ENCODE results near the gene CDC34.
A peak's percentile ranks its signal among the peaks of the same experiment; 100 is the strongest.

Gene CDC34

DNA sequence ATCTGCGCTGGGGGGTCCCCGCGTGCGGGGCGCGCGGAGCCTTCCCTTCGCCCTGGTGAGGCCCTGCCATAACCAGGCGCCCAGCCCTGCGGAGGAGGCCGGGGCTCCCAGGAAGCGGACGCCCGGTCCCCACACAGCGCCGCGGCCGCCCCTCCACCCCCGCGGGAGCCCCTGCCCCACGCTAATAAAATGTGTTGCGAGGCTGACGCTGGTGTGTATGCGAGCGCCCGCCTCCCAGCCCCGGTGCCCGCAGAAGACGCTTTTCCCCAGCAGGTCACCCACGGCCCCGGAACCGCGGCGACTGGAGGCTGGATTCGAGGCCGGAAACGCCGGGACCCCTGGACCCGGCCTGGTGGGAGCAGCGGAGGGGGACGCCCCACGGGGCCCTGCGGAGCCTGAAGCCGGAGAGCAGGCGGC lies 12.1 kb upstream of the CDC34 start:
- no peak for DNase-seq (ENCODE audit: low read depth in 2 of 3, low spot score in 2 of 3)

- no peak for DNase-seq (ENCODE audit: low read depth in 2 of 3, low spot score in 2 of 3)
These were observed 8.8 kb upstream of the CDC34 start for GRCh38 chr19:522726-523125.

DNA sequence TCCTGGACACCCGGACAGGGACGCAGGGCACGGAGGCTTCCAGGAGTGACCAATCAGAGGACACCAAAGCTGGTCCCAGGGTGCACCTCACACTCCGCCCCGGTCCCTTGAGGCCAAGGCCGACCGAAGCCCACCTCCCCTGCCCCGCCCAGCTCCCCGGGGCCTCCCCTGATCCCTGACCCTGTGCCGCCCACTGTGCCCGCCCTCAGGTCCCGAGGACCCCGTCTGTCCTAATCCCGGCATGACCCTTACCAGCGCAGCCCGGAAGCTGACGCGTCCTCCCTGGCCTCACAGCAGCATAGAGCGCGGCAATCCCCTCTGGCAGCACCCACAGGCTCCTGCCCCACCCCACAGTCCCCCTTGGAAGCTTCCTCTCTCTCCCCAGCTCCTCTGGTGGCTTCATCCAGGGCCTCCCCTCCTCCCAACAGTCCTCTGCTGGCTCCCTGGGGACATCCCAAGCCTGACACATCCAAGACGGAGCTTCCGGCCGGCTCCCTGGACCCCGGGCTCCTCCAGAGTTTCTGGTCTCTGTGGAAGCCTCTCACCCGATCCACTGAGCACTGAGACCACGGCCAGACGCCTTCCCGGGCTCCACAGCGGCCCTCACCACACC lies 7.4 kb upstream of the CDC34 start:
- no peak for DNase-seq (ENCODE audit: low read depth in 2 of 3, low spot score in 2 of 3)

GRCh38 chr19:525029-525428 lies 6.5 kb upstream of the CDC34 start:
- DNase-seq (ENCODE audit: low read depth in 2 of 3, low spot score in 2 of 3): no peak

GRCh38 chr19:525857-526419 lies 5.6 kb upstream of the CDC34 start:
- DNase-seq (ENCODE audit: low read depth in 2 of 3, low spot score in 2 of 3): no peak

DNA sequence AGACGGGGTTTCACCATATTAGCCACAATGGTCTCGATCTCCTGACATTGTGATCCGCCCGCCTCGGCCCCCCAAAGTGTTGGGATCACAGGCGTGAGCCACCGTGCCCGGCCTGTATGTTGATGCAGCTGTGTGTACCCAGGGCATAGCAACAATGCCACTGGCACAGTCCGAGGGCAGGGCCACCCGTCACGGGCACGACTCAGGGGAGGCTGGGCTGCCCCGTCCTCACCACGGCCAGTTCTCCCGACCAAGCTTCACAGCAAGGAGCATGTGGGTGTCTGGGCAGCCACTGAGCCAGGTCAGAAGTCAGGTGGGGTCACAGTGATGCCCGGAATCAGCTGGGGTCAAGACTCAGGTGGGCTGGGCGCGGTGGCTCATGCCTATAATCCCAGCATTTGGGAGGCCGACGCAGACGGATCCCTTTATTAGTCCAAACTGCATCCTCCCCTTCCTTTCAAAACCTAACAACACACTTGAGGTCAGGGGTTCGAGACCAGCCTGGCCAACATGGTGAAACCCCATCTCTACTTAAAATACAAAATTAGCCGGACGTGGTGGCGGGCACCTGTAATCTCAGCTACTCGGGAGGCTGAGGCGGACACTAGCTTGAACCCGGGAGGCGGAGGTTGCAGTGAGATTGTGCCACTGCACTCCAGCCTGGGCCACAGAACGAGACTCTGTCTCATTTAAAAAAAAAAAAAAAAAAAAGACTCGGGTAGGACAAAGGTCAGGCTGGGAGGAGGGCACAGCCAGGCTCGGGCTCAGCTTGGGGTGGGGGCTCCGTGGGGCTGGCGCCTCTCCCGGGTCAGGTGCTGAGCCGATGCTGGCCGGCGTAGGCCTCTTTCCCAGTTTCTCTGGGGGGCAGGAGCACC lies 1.2 kb upstream of the CDC34 start:
- DNase-seq (ENCODE audit: low read depth in 2 of 3, low spot score in 2 of 3): no peak

DNA sequence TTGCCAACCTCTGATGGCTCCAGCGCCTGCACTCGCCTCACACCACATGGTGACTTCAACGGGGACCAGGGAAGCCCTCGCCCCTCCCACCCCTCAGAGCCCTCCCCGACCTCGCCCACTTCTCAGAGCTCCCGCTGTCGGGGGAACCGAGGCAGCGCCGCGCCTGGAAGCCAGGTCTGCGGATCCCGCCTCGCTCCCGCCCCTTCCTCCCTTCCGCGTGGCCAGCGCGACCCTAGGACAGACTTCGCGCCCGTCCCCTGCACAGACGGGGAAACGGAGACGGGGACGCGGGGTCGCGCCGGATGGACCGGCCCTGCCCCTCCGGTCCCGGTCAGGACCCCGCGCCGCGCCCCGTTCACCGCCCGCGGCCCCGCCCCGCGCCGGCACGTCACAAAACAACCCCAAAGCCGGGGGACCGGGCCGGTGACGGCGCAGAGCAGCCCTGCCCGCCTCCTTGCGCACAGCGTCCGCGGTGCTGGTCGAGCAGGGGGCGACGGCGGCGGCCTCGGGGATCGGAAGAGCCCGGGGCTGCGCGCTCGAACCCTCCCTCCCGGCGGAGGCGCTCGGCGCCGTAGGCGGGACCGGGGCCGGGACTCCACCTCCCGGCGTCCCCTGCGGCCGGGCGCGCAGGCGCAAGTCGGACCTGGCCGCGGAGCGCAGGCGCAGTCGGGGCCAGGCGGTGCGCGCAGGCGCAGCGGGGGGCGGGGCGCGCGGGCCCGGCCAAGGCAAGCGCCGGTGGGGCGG lies 379 bp upstream of the CDC34 start:
- DNase-seq (ENCODE audit: low read depth in 2 of 3, low spot score in 2 of 3): peak; percentile 56 to 81 (median 80)

DNA sequence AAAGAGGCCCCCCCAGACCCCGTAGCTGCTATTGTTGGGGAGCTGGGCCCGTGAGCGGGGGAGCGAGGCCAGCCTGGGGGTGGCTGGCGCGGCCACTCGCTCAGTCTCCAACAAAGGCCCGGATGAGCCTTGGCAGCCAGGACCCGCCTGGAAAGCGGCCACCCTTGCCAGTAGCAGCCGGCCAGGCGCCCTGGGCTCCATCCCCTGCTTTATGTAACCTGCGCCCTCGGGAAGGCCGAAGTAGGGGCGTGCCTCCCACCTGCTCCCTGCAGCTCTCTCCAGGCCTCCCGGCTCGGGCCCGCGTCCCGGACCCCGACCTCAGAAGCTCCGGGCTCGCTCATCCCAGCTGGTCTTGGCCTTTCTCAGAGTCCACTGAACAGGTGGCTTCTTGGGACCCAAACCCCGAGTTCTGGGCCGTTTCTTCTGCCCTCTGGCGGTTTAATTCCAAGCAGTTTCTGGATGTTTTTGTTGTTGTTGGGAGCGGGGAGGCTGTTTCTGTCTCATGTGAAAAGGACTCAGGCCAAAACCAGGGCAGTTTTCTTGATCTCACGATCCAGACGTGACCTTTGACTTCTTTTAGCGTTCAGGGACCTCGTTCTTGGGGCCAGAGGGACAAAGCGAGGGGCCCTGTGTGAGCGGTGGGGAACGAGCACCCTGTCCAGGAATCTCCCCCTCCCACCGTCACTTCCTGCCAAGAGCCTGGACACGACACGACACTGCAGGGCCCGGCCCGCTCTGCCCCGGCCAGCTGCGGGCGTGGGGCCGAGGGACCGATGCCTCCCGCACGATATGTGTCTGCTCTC lies 1.2 kb downstream of the CDC34 start:
- no peak for DNase-seq (ENCODE audit: low read depth in 2 of 3, low spot score in 2 of 3)

- DNase-seq (ENCODE audit: low read depth in 2 of 3, low spot score in 2 of 3): no peak
These were observed 2.0 kb downstream of the CDC34 start for GRCh38 chr19:533364-534058.

DNA sequence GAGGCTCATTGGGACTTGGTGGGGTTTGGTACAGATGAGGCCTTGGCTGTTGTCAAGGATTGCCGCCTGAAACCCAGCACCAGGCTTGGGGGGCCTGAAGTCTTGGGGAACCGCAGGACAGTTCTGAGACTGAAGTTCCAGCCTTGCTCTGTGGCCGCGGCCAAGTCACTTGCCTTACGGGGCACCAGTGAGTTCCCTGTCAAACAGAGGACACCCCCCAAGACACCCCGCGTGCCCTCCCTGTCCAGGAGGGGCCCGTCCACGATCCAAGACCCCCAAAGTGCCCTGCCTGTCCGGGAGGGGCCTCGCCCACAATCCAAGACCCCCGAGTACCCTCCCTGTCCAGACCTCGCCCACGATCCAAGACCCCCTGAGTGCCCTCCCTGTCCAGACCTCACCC lies 2.5 kb downstream of the CDC34 start:
- no peak for DNase-seq (ENCODE audit: low read depth in 2 of 3, low spot score in 2 of 3)

DNA sequence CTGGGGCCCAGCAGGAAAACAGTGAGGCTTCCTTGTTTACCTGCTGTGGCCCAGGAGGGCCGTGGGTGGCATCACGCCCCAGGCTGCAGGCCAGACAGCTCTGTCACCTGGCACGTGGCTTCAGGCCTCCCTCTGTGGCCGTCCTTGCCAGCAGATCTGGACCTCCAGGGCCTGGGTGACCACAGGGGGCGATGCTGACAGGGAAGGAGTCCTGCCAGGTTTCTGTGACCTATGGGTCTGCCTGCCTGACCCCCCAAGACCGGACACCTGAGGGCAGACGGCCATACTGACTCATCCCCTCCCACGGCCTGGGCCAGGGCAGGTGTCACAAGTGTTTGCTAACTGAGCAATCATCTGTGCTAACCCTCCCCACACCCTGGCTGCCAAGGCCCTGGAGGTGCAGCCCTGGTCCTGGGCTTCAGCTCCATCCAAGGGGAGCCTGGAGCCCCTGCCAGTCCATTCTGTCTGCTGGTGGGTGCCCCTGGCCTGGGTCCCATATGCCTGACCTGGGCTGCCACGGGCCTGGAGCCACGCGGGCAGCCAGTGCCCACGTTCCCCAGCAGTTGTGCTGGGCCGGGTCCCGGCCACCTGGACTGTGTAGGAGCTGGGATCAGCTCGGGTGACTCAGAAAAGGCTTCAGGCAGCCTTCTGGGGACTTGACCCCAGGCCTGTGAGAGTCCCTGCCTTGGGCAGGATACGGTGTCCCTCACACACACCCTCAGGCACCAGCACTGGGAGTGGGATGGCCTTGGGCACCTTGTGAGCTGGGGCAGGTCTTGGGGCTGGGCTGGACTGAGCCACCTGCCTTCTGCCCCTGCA lies 3.7 kb downstream of the CDC34 start:
- DNase-seq (ENCODE audit: low read depth in 2 of 3, low spot score in 2 of 3): no peak

- DNase-seq (ENCODE audit: low read depth in 2 of 3, low spot score in 2 of 3): no peak
These were observed 4.7 kb downstream of the CDC34 start for GRCh38 chr19:536031-536880.

GRCh38 chr19:536881-537404 lies 5.4 kb downstream of the CDC34 start:
- no peak for DNase-seq (ENCODE audit: low read depth in 2 of 3, low spot score in 2 of 3)

DNA sequence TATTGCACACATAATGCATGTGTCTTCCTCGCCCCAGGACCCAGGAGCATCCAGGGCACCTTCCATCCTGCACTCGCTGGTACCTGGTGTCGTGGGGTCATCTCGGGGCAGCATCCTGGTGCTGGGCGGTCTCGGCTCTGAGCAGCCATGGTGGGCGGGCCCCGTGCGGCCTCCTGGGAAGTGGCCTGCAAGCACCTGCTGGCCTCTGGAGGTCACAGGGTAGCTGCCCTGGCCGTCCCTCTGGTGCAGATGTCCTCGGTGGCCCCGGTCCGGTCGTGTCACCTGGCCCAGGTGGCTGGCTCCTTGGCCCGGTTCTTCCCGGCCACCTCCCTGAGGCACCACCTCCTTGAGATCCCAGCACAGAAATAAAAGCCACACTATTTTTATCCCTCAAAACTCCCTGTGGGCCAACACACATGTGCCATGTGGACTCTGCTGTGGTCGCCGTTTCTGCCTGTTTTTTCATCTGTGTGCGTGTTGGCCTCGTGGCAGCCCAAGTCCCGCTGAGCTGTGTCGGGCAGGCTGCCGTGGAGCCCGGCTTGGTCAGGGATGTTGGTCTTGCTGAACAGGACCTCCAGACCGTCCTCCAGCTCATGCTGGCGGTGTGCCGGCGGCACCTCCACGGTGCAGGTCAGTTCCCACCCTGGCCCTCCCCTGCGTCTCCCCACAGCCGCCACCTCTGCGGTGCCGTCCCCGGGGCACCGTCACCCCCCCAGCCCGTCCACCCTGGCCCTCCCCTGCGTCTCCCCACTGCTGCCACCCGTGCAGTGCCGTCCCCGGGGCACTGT lies 7.3 kb downstream of the CDC34 start:
- DNase-seq (ENCODE audit: low read depth in 2 of 3, low spot score in 2 of 3): no peak

DNA sequence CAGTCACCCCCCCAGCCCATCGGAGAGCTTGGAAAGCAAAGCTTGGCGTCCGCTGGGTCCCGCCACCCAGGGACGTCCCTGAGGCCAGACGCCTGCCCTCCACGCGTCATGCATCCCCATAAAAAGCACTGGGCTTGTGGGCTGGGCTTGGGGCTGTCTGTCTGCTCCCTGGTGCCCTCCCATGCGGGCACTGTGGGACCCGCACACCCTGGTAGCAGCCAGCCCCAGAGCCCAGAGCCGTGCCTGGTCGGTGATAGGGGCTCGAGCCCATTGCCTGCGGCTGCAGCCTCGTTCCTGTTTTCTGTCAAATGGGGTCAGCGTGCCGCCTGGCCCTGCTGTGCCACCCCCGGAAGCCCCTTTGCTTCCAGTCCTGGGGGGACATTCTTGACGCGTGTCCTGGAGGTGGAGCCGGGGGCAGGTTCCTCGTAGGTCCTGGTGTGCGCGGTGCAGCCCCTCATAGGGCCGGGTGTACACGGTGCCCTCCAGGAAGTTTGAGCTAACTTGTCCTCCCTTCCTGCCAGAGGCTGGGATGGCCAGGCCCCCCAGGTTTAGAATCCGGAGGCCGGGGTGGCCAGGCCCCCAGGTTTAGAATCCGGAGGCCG lies 8.0 kb downstream of the CDC34 start:
- no peak for DNase-seq (ENCODE audit: low read depth in 2 of 3, low spot score in 2 of 3)

- DNase-seq (ENCODE audit: low read depth in 2 of 3, low spot score in 2 of 3): no peak
These were observed 9.5 kb downstream of the CDC34 start for GRCh38 chr19:540867-541637.
